HUES48 (cell line): ENCODE results near the gene RPS24.
"Not testable (repeated sequence)": the region's sequence is repeated elsewhere in the genome, so short reads cannot be mapped to it uniquely, and the experiment has no call there.

Experiments
- H3K27ac ChIP-seq: one replicate; pipeline ENCODE4 v1.7.0; 2013; ENCODE audit warnings: low read depth, low read length, inconsistent platforms
- H3K27me3 ChIP-seq: 2 replicates; pipeline ENCODE4 v1.6.1; 2013; ENCODE audit warnings: mild to moderate bottlenecking, low read length; ENCODE audit not compliant: control insufficient read depth, insufficient read depth
- H3K36me3 ChIP-seq: 2 replicates; pipeline ENCODE4 v1.6.1; 2013; ENCODE audit warnings: low read length; ENCODE audit not compliant: control insufficient read depth, insufficient read depth
- H3K4me1 ChIP-seq: 2 replicates; pipeline ENCODE4 v1.6.1; 2013; ENCODE audit warnings: mild to moderate bottlenecking, low read length; ENCODE audit not compliant: control insufficient read depth, insufficient read depth
- H3K4me3 ChIP-seq: 2 replicates; pipeline ENCODE4 v1.5.1; 2013; ENCODE audit warnings: mild to moderate bottlenecking, low read depth, low read length
- H3K9ac ChIP-seq: 2 replicates; pipeline ENCODE4 v1.6.1; 2013; ENCODE audit warnings: mild to moderate bottlenecking, low read depth, low read length, moderate library complexity
- H3K9me3 ChIP-seq: 2 replicates; pipeline ENCODE4 v1.6.1; 2013; ENCODE audit warnings: low read length; ENCODE audit not compliant: control insufficient read depth, insufficient read depth

RPS24 gene

DNA sequence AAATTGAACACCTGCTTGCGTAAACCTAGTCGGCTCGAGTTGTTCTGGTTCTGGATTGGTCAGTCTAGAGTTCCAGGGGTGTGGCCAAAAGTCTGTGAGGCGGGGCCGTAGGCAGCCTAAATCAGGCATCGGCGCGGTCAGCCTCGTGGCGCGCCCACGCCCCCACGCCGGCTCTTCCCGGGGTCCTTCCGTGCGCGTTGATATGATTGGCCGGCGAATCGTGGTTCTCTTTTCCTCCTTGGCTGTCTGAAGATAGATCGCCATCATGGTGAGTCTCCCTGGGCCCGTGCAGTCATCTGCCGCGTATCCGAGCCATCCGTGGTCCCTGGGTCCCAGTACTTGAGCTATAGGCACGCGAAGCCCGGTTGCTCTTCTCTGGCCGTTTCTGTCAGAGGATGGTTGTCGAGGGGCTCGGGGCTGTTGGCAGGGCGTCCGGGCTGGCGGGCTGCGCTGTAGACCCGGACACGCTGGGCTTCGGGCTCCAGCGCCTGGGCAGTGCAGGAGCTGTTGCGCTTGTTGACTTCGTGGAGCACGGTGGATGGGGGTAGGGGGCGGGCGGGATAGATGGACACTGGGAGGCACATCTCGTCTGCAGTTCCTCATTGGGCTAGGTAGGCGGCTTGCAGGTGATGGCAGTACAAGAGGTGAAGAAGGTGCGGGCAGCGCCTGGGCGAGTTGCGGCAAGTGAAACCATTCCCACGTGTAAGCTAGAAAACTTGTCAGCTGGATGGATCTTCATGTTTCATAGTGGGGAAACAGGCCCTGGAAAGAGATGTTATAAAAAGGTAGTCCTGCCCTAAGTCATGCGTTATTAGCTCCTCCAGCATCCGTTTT lies at the start of gene RPS24:
Gene RPS24 (plus strand): TSS at position 227 of the 834 bp plus-strand sequence. CDS start 39 bp downstream, at position 266.
- no peaks in the 10 kb centered on the region for H3K27me3 ChIP-seq
- peak within 1 kb of the TSS; percentile 100 for H3K4me3 ChIP-seq
- H3K9me3 ChIP-seq, result no peaks in the 10 kb centered on the region
- H3K27ac ChIP-seq, result peak within 1 kb of the TSS; percentile 91
- H3K36me3 ChIP-seq, result peaks cover 44% of the 10 kb centered on the region
- peaks cover 45% of the 10 kb centered on the region for H3K4me1 ChIP-seq
- peak within 1 kb of the TSS; percentile 93 for H3K9ac ChIP-seq

- Histone ChIP-seq H3K27me3 (no peaks in the 10 kb centered on the region), H3K9me3 (no peaks in the 10 kb centered on the region), H3K36me3 (peaks cover 97% of the 10 kb centered on the region), H3K9ac (no peak overlapping the region), H3K4me3 (no peak overlapping the region), H3K4me1 (no peaks in the 10 kb centered on the region), H3K27ac (no peak overlapping the region)
Observed at GRCh38 chr10:77984986-77985385, 48.7 kb upstream of the RPS24 start.

GRCh38 chr10:77987671-77988255 lies 45.9 kb upstream of the RPS24 start:
- no peak overlapping the region for H3K27ac ChIP-seq
- no peaks in the 10 kb centered on the region for H3K9me3 ChIP-seq
- H3K4me3 ChIP-seq, result no peak overlapping the region
- H3K27me3 ChIP-seq, result no peaks in the 10 kb centered on the region
- no peaks in the 10 kb centered on the region for H3K4me1 ChIP-seq
- H3K9ac ChIP-seq, result no peak overlapping the region
- H3K36me3 ChIP-seq, result peaks cover 99% of the 10 kb centered on the region

- Histone ChIP-seq H3K27ac (no peak overlapping the region), H3K36me3 (peaks cover 99% of the 10 kb centered on the region), H3K4me1 (peaks cover 8% of the 10 kb centered on the region), H3K9me3 (no peaks in the 10 kb centered on the region), H3K4me3 (no peak overlapping the region), H3K9ac (no peak overlapping the region), H3K27me3 (no peaks in the 10 kb centered on the region)
Observed at GRCh38 chr10:77989081-77989724, 44.5 kb upstream of the RPS24 start.

- Histone ChIP-seq H3K36me3 (peaks cover 55% of the 10 kb centered on the region), H3K27ac (peak overlapping the region; percentile 40), H3K4me1 (peaks cover 8% of the 10 kb centered on the region)
Observed at GRCh38 chr10:77993620-77994019, 40.0 kb upstream of the RPS24 start.

GRCh38 chr10:77998780-77999179 lies 34.9 kb upstream of the RPS24 start:
- not testable (repeated sequence) for H3K9me3 ChIP-seq, H3K27ac ChIP-seq, H3K4me3 ChIP-seq, H3K9ac ChIP-seq, H3K27me3 ChIP-seq, H3K4me1 ChIP-seq
- H3K36me3 ChIP-seq, result peaks cover 52% of the 10 kb centered on the region

More at GRCh38 chr10:77993620-77994019, 40.0 kb upstream of the RPS24 start:
- no peak overlapping the region for H3K9ac ChIP-seq
- no peaks in the 10 kb centered on the region for H3K9me3 ChIP-seq
- H3K4me3 ChIP-seq, result no peak overlapping the region
- no peaks in the 10 kb centered on the region for H3K27me3 ChIP-seq

DNA sequence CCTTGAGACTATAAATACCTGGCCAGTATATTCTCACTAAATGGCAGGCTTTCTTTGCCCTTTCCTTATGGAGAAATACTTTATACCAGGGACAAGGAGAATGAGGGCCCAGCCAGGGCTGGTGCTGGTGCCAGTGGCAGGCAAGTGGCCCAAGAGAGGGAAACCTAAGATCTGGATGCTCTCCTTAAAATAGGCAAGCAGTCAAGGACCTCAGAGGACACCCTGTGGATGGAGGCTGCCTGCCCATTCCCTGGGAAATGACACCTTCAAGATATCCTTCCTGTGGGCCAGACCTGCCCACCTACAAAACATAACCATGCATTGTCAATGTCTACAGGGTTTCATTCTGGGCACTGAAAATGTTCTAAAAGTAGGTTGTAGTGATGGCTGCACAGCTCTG lies 33.5 kb upstream of the RPS24 start:
- Histone ChIP-seq H3K27ac (no peak overlapping the region), H3K27me3 (no peaks in the 10 kb centered on the region), H3K36me3 (peaks cover 61% of the 10 kb centered on the region), H3K4me1 (no peaks in the 10 kb centered on the region), H3K9ac (no peak overlapping the region), H3K9me3 (no peaks in the 10 kb centered on the region), H3K4me3 (no peak overlapping the region)

DNA sequence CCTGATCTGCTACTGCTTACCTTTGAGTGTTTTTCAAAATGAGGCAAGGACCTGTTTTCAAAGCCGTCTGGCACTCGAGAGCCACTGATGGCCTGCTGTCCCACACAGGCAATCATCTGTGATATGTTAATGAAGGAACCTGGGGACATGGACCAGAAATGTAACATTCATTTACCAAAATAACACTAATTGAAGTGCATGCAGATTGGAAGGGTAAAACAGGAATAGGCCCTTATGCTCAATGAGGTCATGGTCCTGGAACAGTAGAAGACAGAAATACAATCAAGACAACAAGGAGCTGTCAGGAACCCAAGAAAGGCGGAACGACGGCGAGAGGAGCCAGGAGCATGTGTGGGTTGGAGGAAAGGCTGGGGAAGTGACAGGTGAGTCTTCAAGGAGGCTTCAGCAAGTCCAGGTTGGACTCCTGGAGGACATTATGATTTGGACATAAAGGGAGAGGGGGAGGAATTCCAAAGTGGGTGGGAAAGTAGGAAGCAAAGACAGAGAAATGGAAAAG lies 32.6 kb upstream of the RPS24 start:
- no peaks in the 10 kb centered on the region for H3K27me3 ChIP-seq
- no peak overlapping the region for H3K9ac ChIP-seq
- no peak overlapping the region for H3K4me3 ChIP-seq
- peaks cover 69% of the 10 kb centered on the region for H3K36me3 ChIP-seq
- no peaks in the 10 kb centered on the region for H3K9me3 ChIP-seq
- no peaks in the 10 kb centered on the region for H3K4me1 ChIP-seq
- no peak overlapping the region for H3K27ac ChIP-seq

- Histone ChIP-seq H3K4me3 (no peak overlapping the region), H3K4me1 (no peaks in the 10 kb centered on the region), H3K36me3 (peaks cover 82% of the 10 kb centered on the region), H3K27me3 (no peaks in the 10 kb centered on the region), H3K9ac (no peak overlapping the region), H3K27ac (no peak overlapping the region), H3K9me3 (no peaks in the 10 kb centered on the region)
Observed at GRCh38 chr10:78002541-78003288, 30.9 kb upstream of the RPS24 start.

DNA sequence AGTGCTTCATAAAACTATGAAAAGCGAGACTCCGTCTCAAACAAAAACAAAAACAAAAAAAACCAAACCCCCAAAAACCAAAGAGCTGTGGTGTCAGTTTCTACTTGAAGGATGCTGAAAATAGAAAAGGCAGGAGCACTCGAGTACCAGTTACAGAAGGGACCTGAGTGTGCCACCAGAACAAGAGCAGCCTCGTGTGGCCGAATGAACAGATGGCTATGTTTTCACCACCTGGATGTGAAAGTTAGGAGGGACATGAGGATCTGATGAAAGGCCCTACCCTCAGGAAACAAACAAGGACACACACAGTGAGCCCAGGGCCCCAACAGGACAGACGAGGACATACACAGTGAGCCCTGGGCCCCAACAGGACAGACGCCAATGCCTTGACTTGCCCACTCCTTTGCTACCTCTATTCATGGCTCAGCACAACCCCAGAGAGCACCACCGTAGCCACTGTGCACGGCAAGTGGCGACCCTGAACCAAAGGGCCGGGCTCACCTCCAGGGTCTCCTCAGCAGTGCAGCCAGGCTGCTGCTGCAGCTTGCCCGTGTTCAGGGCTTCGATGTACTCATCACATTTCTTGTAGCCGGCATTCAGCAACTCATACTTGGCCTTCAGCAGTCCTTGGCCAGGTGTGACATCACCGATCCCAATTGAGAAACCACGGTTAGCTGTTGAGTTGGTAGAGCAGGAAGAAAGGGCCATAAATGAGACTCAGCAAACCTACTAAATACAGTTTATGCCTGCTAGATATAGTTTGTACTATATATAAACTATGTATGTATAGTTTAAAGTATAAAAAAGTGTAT lies 29.2 kb upstream of the RPS24 start:
- Histone ChIP-seq H3K27me3 (no peaks in the 10 kb centered on the region), H3K4me3 (no peak overlapping the region), H3K4me1 (no peaks in the 10 kb centered on the region), H3K27ac (no peak overlapping the region), H3K9me3 (no peaks in the 10 kb centered on the region), H3K36me3 (peaks cover 94% of the 10 kb centered on the region), H3K9ac (no peak overlapping the region)
